IMR-90 (cell line): ENCODE measurements around the gene PAK1IP1. TPM values are rescaled to one million over a fixed set of nuclear protein-coding genes. Genes with fewer than 3 reads are reported as not detected.

Source experiments
- ATAC-seq: fragments of 200-7000 bp; cut with Tn5 transposase; 2 replicates; pipeline ENCODE4 v1.9.1; 2020; ENCODE audit warnings: low read depth, mild to moderate bottlenecking, moderate library complexity
- BruUV-seq: library from RNA; stranded (reverse); fragments of 400-500 nt; replicated peaks from 2 replicates; lab custom pipeline; 2021; lab: Mats Ljungman, UMichigan
- CTCF ChIA-PET: fragments of 300-600 bp; formaldehyde crosslinking; extraction: SDS; loops from one replicate; lab custom pipeline; 2021; ENCODE audit warnings: antibody characterized with exemption; lab: Yijun Ruan, JAX
- POLR2A ChIA-PET: fragments of 300-600 bp; sonication (Branson Sonifier 250); formaldehyde crosslinking; loops from one replicate; lab custom pipeline; 2022; ENCODE audit warnings: antibody characterized with exemption; ENCODE audit not compliant: unreplicated experiment; lab: Charles Lee
- DNase-seq: peaks from one replicate; pipeline ENCODE4 v3.0.0; 2013
- H2AFZ ChIP-seq: replicated peaks from 2 replicates; pipeline ENCODE3; 2013; ENCODE audit warnings: low read length, mild to moderate bottlenecking; ENCODE audit not compliant: poor library complexity
- H2AK5ac ChIP-seq: 2 replicates; pipeline ENCODE4 v1.6.1; 2013; ENCODE audit warnings: low read depth, low read length, inconsistent platforms
- H2AK9ac ChIP-seq: replicated peaks from 2 replicates; pipeline ENCODE3; 2013; ENCODE audit warnings: mild to moderate bottlenecking, low read depth, low read length, moderate library complexity; ENCODE audit not compliant: poor library complexity
- H2BK120ac ChIP-seq: 2 replicates; pipeline ENCODE4 v1.6.1; 2013; ENCODE audit warnings: low read depth, low read length, inconsistent platforms
- H2BK15ac ChIP-seq: 3 replicates; pipeline ENCODE4 v1.6.1; 2013; ENCODE audit warnings: low read depth, low read length, inconsistent platforms
- H2BK20ac ChIP-seq: 2 replicates; pipeline ENCODE4 v1.6.1; 2013; ENCODE audit warnings: low read depth, mild to moderate bottlenecking, inconsistent platforms, low read length, moderate library complexity
- H2BK5ac ChIP-seq: 2 replicates; pipeline ENCODE4 v1.6.1; 2013; ENCODE audit warnings: mild to moderate bottlenecking, low read depth, low read length, inconsistent platforms; ENCODE audit not compliant: poor library complexity, severe bottlenecking
- H3K14ac ChIP-seq: replicated peaks from 2 replicates; pipeline ENCODE4 v1.6.1; 2013; ENCODE audit warnings: low read depth, low read length, inconsistent platforms
- H3K18ac ChIP-seq: 2 replicates; pipeline ENCODE4 v1.6.1; 2013; ENCODE audit warnings: low read depth, low read length, control low read depth
- H3K23ac ChIP-seq: 2 replicates; pipeline ENCODE4 v1.6.1; 2013; ENCODE audit warnings: low read depth, low read length, inconsistent platforms
- H3K27ac ChIP-seq: 2 replicates; pipeline ENCODE4 v1.5.1; 2013; ENCODE audit warnings: mild to moderate bottlenecking, control low read depth, low read length; ENCODE audit not compliant: insufficient read depth
- H3K27me3 ChIP-seq: 2 replicates; pipeline ENCODE4 v1.6.1; 2013; ENCODE audit warnings: low read length; ENCODE audit not compliant: control insufficient read depth, insufficient read depth
- H3K36me3 ChIP-seq: 2 replicates; pipeline ENCODE4 v1.6.1; 2013; ENCODE audit warnings: low read length, mixed read lengths; ENCODE audit not compliant: control insufficient read depth, insufficient read depth
- H3K4ac ChIP-seq: 2 replicates; pipeline ENCODE4 v1.6.1; 2013; ENCODE audit warnings: low read depth, low read length, inconsistent platforms
- H3K4me1 ChIP-seq: 2 replicates; pipeline ENCODE4 v1.6.1; 2013; ENCODE audit warnings: low read length, mixed read lengths; ENCODE audit not compliant: control insufficient read depth, insufficient read depth
- H3K4me2 ChIP-seq: 2 replicates; pipeline ENCODE4 v1.6.1; 2013; ENCODE audit warnings: low read depth, mild to moderate bottlenecking, control low read depth, low read length, moderate library complexity
- H3K4me3 ChIP-seq: 2 replicates; pipeline ENCODE4 v1.5.1; 2013; ENCODE audit warnings: low read depth, mild to moderate bottlenecking, control low read depth, low read length, moderate library complexity; ENCODE audit not compliant: insufficient read depth
- H3K56ac ChIP-seq: 2 replicates; pipeline ENCODE4 v1.6.1; 2013; ENCODE audit warnings: low read length, inconsistent platforms; ENCODE audit not compliant: insufficient read depth; ENCODE audit errors: extremely low read depth
- H3K79me1 ChIP-seq, 2 experiments: 2 replicates each; pipeline ENCODE4 v1.6.1; 2013; ENCODE audit warnings: low read length in 2 of 2, inconsistent platforms in 1 of 2, low read depth in 1 of 2
- H3K9ac ChIP-seq: 2 replicates; pipeline ENCODE4 v1.6.1; 2013; ENCODE audit warnings: low read depth, low read length, control low read depth
- H3K9me1 ChIP-seq: 2 replicates; pipeline ENCODE4 v1.6.1; 2013; ENCODE audit warnings: low read length, inconsistent platforms; ENCODE audit not compliant: insufficient read depth
- H3K9me3 ChIP-seq: 2 replicates; pipeline ENCODE4 v1.6.1; 2013; ENCODE audit warnings: low read length; ENCODE audit not compliant: control insufficient read depth, insufficient read depth
- H4K20me1 ChIP-seq: 2 replicates; pipeline ENCODE4 v1.6.1; 2013; ENCODE audit warnings: low read length, inconsistent platforms; ENCODE audit not compliant: insufficient read depth
- H4K5ac ChIP-seq: 2 replicates; pipeline ENCODE4 v1.6.1; 2013; ENCODE audit warnings: mild to moderate bottlenecking, low read depth, low read length, control low read depth
- H4K8ac ChIP-seq, 2 experiments: 2 replicates each; pipeline ENCODE4 v1.6.1; 2013; ENCODE audit warnings: low read depth in 2 of 2, low read length in 2 of 2, control low read depth in 1 of 2, inconsistent platforms in 1 of 2
- H4K91ac ChIP-seq: 2 replicates; pipeline ENCODE4 v1.6.1; 2013; ENCODE audit warnings: low read depth, low read length, inconsistent platforms; ENCODE audit not compliant: insufficient read depth
- BHLHE40 ChIP-seq: fragments of 150-350 bp; IDR thresholded peaks from 2 replicates; pipeline ENCODE4 v1.6.1; 2016; ENCODE audit warnings: mild to moderate bottlenecking, low read depth, low read length
- CHD1 ChIP-seq: IDR thresholded peaks from 2 replicates; pipeline ENCODE4 v1.6.1; 2012; ENCODE audit warnings: low read depth, low read length, improper control_type of control experiment
- FOS ChIP-seq: fragments of 150-350 bp; IDR thresholded peaks from 2 replicates; pipeline ENCODE4 v1.6.1; 2016; ENCODE audit warnings: low read depth, low read length
- MAFK ChIP-seq: IDR thresholded peaks from 2 replicates; pipeline ENCODE4 v1.6.1; 2012; ENCODE audit warnings: low read depth, low read length, improper control_type of control experiment
- MAZ ChIP-seq: IDR thresholded peaks from 2 replicates; pipeline ENCODE4 v1.6.1; 2012; ENCODE audit warnings: low read depth, mild to moderate bottlenecking, low read length, improper control_type of control experiment, moderate library complexity, borderline replicate concordance
- MXI1 ChIP-seq: IDR thresholded peaks from 2 replicates; pipeline ENCODE4 v1.6.1; 2012; ENCODE audit warnings: low read depth, mild to moderate bottlenecking, low read length, moderate library complexity, borderline replicate concordance
- NFE2L2 ChIP-seq: fragments of 150-350 bp; IDR thresholded peaks from 2 replicates; pipeline ENCODE4 v1.6.1; 2016; ENCODE audit warnings: low read depth, mild to moderate bottlenecking, low read length
- POLR2A ChIP-seq: IDR thresholded peaks from 2 replicates; pipeline ENCODE4 v1.6.1; 2012; ENCODE audit warnings: mild to moderate bottlenecking, low read depth, low read length
- RCOR1 ChIP-seq: IDR thresholded peaks from 2 replicates; pipeline ENCODE4 v1.6.1; 2012; ENCODE audit warnings: mild to moderate bottlenecking, low read length, improper control_type of control experiment; ENCODE audit not compliant: insufficient replicate concordance
- RFX5 ChIP-seq: IDR thresholded peaks from 2 replicates; pipeline ENCODE4 v1.8.0; 2012; ENCODE audit warnings: low read depth, mild to moderate bottlenecking, low read length, moderate library complexity
- SMC3 ChIP-seq: fragments of 150-350 bp; IDR thresholded peaks from 2 replicates; pipeline ENCODE4 v1.6.1; 2016; ENCODE audit warnings: low read depth, mild to moderate bottlenecking, antibody characterized with exemption, low read length, moderate library complexity
- WGBS, 2 experiments: methylation state at CpG; one replicate each; pipeline versions ENCODE4 v1.1.5 to v1.1.7; 2013; ENCODE audit warnings: missing lambda C conversion rate in 2 of 2; ENCODE audit not compliant: insufficient read length in 1 of 2; ENCODE audit errors: extremely low coverage in 2 of 2; 5-methylcytosine and 5-hydroxymethylcytosine counted together
- dilution Hi-C: fragments of 300-500 bp; cut with HindIII; formaldehyde crosslinking; loops from one replicate; pipeline ENCODE4 v1.14.3; 2018; ENCODE audit warnings: low sequenced_read_pairs; ENCODE audit not compliant: unreplicated experiment
- in situ Hi-C: fragments of 300-500 bp; cut with MboI; formaldehyde crosslinking; loops from 3 replicates; pipeline ENCODE4 v1.14.3; 2019; ENCODE audit warnings: low sequenced_read_pairs, inconsistent platforms, mixed read lengths
- intact Hi-C: fragments of 100-400 bp; cut with micrococcal nuclease; formaldehyde crosslinking; loops from 2 replicates; pipeline ENCODE4 v1.10.0; 2022
- polyA plus RNA-seq, 3 experiments: library from polyadenylated mRNA; depleted of rRNA; stranded (reverse); fragments of >200 nt; gene quantifications; 2 replicates each; pipeline ENCODE4 v1.2.3, GENCODE V29; 2012; ENCODE audit warnings: low replicate concordance in 1 of 3
- total RNA-seq: library from RNA; depleted of rRNA; stranded (reverse); fragments of >200 nt; gene quantifications from 2 replicates; pipeline ENCODE4 v1.2.3, GENCODE V29; 2012
- TF ChIP-seq, protein P1 (sequence below): fragments of 150-350 bp; IDR thresholded peaks from 2 replicates; pipeline ENCODE4 v1.6.1; 2016; ENCODE audit warnings: low read depth, mild to moderate bottlenecking, low read length, moderate library complexity, borderline replicate concordance
- TF ChIP-seq, protein P2 (sequence below): conservative IDR thresholded peaks from 2 replicates; pipeline ENCODE4 v1.5.1; 2012; ENCODE audit warnings: mild to moderate bottlenecking, low read depth, low read length, improper control_type of control experiment
- TF ChIP-seq, protein P3 (sequence below): fragments of 150-350 bp; IDR thresholded peaks from 2 replicates; pipeline ENCODE4 v1.6.1; 2017; ENCODE audit warnings: mild to moderate bottlenecking, antibody characterized with exemption, low read length, low read depth

Gene PAK1IP1
- total and polyA plus RNA-seq, 2 of the 4 experiments (the other 2 are of a cell fraction) = 16.9 to 22.9 TPM

DNA sequence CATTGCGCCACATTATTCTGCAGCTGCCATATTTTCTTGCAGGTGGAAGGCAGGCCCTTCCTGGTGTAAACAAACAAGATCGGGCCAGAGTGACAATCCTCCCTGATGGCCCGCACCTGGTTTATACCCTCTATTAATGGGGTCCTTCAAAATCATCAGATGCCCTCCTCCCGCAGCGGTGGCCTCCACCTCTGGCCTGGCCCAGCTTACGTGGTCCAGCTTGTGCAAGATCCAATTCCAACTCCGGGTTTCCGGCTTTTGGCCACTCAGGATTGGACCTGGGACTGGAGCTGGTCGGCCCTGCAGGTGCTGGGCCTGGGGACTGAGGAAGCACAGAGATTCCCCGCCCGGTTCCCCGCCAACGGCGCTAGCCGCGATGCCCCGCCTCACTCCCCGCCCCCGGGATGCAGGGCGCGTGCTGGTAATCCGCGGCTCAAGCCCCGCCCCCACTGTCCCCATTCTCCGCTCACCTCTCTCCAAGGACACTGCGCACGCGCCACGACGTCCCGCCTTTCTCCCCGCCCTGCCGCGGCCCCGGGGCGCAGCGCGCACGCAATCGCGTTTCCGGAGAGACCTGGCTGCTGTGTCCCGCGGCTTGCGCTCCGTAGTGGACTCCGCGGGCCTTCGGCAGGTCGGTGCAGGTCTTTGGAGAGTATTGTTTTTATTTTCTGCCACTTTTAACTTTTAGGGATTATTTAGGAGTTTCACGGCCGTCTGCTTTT lies 52.6 kb downstream of the PAK1IP1 start, which contains the start of gene TMEM14B:
TSS of gene TMEM14B (plus strand) at position 555 of the 722 bp plus-strand sequence. CDS start 1,441 bp downstream, outside the sequence.
- H4K5ac ChIP-seq = peak within 1 kb of the TSS; percentile 87
- H3K9me1 ChIP-seq = peaks cover 3% of the 10 kb centered on the region; the same call in 1 of the 2 replicates
- POLR2A ChIA-PET = no interaction called here
- peak within 1 kb of the TSS; percentile 97 for H3K14ac ChIP-seq
- peaks cover 21 to 47% of the 10 kb centered on the region in 2 experiments for H3K79me1 ChIP-seq
- H2AK9ac ChIP-seq = peak within 1 kb of the TSS; percentile 91
- H2AFZ ChIP-seq = peak within 1 kb of the TSS; percentile 94
- H3K9ac ChIP-seq = peak within 1 kb of the TSS; percentile 98
- H4K20me1 ChIP-seq = no peaks in the 10 kb centered on the region
- H3K36me3 ChIP-seq = peaks cover 13% of the 10 kb centered on the region
- peak within 1 kb of the TSS; percentile 86 for H3K4me2 ChIP-seq
- in situ Hi-C loops (loop anchor here (25.0 kb wide), 1 partner anchor 1260 kb away; no protein-coding TSS in a partner anchor), dilution Hi-C loops (no loop called here), intact Hi-C loops (loop anchor here (1.0 kb wide), 1 partner anchor 24 kb away; the partner anchor contains the start of gene TMEM14C)
- no peaks in the 10 kb centered on the region for H3K27me3 ChIP-seq
- no peaks in the 10 kb centered on the region for H3K9me3 ChIP-seq
- no TSS peak for BruUV-seq
- ATAC-seq = peak; percentile 99
- H2BK5ac ChIP-seq = peak within 1 kb of the TSS; percentile 75
- peak within 1 kb of the TSS; percentile 96 for H3K4ac ChIP-seq
- H2BK120ac ChIP-seq = peak within 1 kb of the TSS; percentile 53; the same call in 1 of the 2 replicates
- peak; percentile 94 for DNase-seq
- peak within 1 kb of the TSS; percentile 67 for H3K18ac ChIP-seq
- peak within 1 kb of the TSS; percentile 79 for H3K27ac ChIP-seq
- WGBS, 2 experiments = 4% methylated on average over 22 of the region's 52 CpGs; no CpG with 5 or more reads in 1 of the 2 experiments
- H2AK5ac ChIP-seq = peak within 1 kb of the TSS; percentile 79
- no peak within 1 kb of the TSS for H2BK20ac ChIP-seq
- peak within 1 kb of the TSS; percentile 78 to 88 for H4K8ac ChIP-seq
- H3K4me3 ChIP-seq = peak within 1 kb of the TSS; percentile 94
- no peak within 1 kb of the TSS; the same call in 2 of the 3 replicates for H2BK15ac ChIP-seq
- peak within 1 kb of the TSS; percentile 97 for H3K23ac ChIP-seq
- peak within 1 kb of the TSS; percentile 59 for H3K56ac ChIP-seq
- CTCF ChIA-PET = no interaction called here
- peak within 1 kb of the TSS; percentile 80 for H4K91ac ChIP-seq
- peaks cover 3% of the 10 kb centered on the region for H3K4me1 ChIP-seq
- TF ChIP-seq, protein P1, sequence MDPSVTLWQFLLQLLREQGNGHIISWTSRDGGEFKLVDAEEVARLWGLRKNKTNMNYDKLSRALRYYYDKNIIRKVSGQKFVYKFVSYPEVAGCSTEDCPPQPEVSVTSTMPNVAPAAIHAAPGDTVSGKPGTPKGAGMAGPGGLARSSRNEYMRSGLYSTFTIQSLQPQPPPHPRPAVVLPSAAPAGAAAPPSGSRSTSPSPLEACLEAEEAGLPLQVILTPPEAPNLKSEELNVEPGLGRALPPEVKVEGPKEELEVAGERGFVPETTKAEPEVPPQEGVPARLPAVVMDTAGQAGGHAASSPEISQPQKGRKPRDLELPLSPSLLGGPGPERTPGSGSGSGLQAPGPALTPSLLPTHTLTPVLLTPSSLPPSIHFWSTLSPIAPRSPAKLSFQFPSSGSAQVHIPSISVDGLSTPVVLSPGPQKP = no peak
- TF ChIP-seq CHD1 (no peak), RCOR1 (no peak), RFX5 (no peak), POLR2A (peak; percentile 78), MXI1 (peak; percentile 87), MAZ (peak; percentile 93), MAFK (no peak), BHLHE40 (peak; percentile 84; the same call in 1 of the 2 replicates), NFE2L2 (no peak), FOS (no peak), SMC3 (no peak; the same call in 1 of the 2 replicates)
- TF ChIP-seq, protein P2, sequence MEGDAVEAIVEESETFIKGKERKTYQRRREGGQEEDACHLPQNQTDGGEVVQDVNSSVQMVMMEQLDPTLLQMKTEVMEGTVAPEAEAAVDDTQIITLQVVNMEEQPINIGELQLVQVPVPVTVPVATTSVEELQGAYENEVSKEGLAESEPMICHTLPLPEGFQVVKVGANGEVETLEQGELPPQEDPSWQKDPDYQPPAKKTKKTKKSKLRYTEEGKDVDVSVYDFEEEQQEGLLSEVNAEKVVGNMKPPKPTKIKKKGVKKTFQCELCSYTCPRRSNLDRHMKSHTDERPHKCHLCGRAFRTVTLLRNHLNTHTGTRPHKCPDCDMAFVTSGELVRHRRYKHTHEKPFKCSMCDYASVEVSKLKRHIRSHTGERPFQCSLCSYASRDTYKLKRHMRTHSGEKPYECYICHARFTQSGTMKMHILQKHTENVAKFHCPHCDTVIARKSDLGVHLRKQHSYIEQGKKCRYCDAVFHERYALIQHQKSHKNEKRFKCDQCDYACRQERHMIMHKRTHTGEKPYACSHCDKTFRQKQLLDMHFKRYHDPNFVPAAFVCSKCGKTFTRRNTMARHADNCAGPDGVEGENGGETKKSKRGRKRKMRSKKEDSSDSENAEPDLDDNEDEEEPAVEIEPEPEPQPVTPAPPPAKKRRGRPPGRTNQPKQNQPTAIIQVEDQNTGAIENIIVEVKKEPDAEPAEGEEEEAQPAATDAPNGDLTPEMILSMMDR = no peak
- TF ChIP-seq, protein P3, sequence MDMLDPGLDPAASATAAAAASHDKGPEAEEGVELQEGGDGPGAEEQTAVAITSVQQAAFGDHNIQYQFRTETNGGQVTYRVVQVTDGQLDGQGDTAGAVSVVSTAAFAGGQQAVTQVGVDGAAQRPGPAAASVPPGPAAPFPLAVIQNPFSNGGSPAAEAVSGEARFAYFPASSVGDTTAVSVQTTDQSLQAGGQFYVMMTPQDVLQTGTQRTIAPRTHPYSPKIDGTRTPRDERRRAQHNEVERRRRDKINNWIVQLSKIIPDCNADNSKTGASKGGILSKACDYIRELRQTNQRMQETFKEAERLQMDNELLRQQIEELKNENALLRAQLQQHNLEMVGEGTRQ = peak; percentile 35; the same call in 1 of the 2 replicates
